Measurements from ENCODE around the gene FADS1. TPM values are rescaled to one million over a fixed set of nuclear protein-coding genes. Genes with fewer than 3 reads are reported as not detected.

The FADS1 gene
- total RNA-seq, 1 experiment from 2014 or later, result 105 TPM

DNA sequence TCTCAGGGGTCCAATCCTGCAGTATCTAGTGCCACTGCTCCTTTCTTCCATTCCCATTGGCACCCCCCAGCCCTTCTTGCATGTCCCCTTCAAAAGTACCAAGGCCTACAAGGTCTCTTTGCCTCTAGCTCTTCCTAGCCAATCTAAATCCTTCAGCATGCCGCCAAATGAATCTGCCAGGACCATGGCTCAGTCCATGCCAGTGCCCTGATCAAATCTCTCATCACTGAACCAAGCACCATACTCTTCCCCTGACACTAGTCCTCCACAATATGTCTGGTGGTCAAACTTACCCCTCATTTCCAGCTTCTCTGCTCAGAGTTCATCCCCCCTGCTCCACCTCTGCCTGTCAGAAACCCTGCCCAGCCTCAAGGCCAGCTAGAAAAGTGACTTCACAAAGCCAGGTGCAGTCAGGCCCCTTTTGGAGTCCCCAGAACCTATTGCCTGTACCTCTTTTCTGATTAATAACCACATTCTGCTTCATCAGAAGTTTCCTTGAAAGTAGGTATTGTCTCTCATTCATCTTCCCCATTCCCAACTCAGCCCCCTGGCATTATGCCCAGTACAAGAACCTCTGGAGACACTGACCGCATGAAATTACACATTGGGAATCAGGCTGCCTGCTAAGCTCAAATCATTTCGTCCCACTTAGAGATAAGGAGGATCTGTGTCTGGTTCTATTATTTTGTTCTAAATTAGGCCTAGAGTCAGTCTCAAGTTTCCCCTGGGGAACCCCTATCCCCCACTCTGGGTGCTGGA is 12.7 kb downstream of the FADS1 start (continued):
- TF ChIP-seq, protein P1, sequence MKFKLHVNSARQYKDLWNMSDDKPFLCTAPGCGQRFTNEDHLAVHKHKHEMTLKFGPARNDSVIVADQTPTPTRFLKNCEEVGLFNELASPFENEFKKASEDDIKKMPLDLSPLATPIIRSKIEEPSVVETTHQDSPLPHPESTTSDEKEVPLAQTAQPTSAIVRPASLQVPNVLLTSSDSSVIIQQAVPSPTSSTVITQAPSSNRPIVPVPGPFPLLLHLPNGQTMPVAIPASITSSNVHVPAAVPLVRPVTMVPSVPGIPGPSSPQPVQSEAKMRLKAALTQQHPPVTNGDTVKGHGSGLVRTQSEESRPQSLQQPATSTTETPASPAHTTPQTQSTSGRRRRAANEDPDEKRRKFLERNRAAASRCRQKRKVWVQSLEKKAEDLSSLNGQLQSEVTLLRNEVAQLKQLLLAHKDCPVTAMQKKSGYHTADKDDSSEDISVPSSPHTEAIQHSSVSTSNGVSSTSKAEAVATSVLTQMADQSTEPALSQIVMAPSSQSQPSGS (CRISPR knock-in tag; IDR thresholded peaks at IDR 0.05; ENCODE audit: borderline replicate concordance, low read depth), result no peak
- TF ChIP-seq, protein P2, sequence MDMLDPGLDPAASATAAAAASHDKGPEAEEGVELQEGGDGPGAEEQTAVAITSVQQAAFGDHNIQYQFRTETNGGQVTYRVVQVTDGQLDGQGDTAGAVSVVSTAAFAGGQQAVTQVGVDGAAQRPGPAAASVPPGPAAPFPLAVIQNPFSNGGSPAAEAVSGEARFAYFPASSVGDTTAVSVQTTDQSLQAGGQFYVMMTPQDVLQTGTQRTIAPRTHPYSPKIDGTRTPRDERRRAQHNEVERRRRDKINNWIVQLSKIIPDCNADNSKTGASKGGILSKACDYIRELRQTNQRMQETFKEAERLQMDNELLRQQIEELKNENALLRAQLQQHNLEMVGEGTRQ (CRISPR knock-in tag; IDR thresholded peaks at IDR 0.05), result no peak
- TF ChIP-seq GABPB1 (CRISPR knock-in tag; IDR thresholded peaks at IDR 0.05), result no peak
- no peak for TF ChIP-seq MXD4 (CRISPR knock-in tag; IDR thresholded peaks at IDR 0.05; ENCODE audit: borderline replicate concordance)
- TF ChIP-seq NFATC4 (CRISPR knock-in tag; IDR thresholded peaks at IDR 0.05), result no peak
- no peak for TF ChIP-seq CTCF (IDR thresholded peaks at IDR 0.05)
- no peak for TF ChIP-seq SMAD3 (CRISPR knock-in tag; IDR thresholded peaks at IDR 0.05; ENCODE audit: borderline replicate concordance)
- TF ChIP-seq GRHL2 (CRISPR knock-in tag; IDR thresholded peaks at IDR 0.05; ENCODE audit: insufficient replicate concordance, severe bottlenecking), result no peak
- no peak for TF ChIP-seq SMAD4 (CRISPR knock-in tag; IDR thresholded peaks at IDR 0.05)
- TF ChIP-seq PRDM15 (CRISPR knock-in tag; IDR thresholded peaks at IDR 0.05), result no peak
- no peak for TF ChIP-seq E2F1 (CRISPR knock-in tag; IDR thresholded peaks at IDR 0.05)
- no peak for TF ChIP-seq ZNF671 (CRISPR knock-in tag; IDR thresholded peaks at IDR 0.05)
- TF ChIP-seq, protein P3, sequence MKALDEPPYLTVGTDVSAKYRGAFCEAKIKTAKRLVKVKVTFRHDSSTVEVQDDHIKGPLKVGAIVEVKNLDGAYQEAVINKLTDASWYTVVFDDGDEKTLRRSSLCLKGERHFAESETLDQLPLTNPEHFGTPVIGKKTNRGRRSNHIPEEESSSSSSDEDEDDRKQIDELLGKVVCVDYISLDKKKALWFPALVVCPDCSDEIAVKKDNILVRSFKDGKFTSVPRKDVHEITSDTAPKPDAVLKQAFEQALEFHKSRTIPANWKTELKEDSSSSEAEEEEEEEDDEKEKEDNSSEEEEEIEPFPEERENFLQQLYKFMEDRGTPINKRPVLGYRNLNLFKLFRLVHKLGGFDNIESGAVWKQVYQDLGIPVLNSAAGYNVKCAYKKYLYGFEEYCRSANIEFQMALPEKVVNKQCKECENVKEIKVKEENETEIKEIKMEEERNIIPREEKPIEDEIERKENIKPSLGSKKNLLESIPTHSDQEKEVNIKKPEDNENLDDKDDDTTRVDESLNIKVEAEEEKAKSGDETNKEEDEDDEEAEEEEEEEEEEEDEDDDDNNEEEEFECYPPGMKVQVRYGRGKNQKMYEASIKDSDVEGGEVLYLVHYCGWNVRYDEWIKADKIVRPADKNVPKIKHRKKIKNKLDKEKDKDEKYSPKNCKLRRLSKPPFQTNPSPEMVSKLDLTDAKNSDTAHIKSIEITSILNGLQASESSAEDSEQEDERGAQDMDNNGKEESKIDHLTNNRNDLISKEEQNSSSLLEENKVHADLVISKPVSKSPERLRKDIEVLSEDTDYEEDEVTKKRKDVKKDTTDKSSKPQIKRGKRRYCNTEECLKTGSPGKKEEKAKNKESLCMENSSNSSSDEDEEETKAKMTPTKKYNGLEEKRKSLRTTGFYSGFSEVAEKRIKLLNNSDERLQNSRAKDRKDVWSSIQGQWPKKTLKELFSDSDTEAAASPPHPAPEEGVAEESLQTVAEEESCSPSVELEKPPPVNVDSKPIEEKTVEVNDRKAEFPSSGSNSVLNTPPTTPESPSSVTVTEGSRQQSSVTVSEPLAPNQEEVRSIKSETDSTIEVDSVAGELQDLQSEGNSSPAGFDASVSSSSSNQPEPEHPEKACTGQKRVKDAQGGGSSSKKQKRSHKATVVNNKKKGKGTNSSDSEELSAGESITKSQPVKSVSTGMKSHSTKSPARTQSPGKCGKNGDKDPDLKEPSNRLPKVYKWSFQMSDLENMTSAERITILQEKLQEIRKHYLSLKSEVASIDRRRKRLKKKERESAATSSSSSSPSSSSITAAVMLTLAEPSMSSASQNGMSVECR (CRISPR knock-in tag; IDR thresholded peaks at IDR 0.05; ENCODE audit: borderline replicate concordance), result no peak
- TF ChIP-seq TP53 (CRISPR knock-in tag; IDR thresholded peaks at IDR 0.05), result no peak
